Left lung (tissue), 10 donors: ENCODE measurements around the gene ARID5A. TPM values are rescaled to one million over a fixed set of nuclear protein-coding genes. Genes with fewer than 3 reads are reported as not detected.

Source experiments
- ATAC-seq: fragments of 200-7000 bp; cut with Tn5 transposase; one replicate; pipeline ENCODE4 v1.9.1; 2020; ENCODE audit warnings: moderate library complexity
- DNase-seq, 4 donors: peaks; one replicate each; pipeline ENCODE4 v3.0.0-alpha.2; 2013 to 2020
- H3K27ac ChIP-seq, 2 donors: fragments of 200-600 bp; sonication (generic) in 1 of 2; one replicate each; pipeline versions ENCODE4 v1.5.0 to v1.8.0; 2020 to 2021
- H3K27me3 ChIP-seq, 2 donors: fragments of 200-600 bp; sonication (generic) in 1 of 2; one replicate each; pipeline versions ENCODE4 v1.5.0 to v1.8.0; 2020 to 2021
- H3K36me3 ChIP-seq, 2 donors: fragments of 200-600 bp; sonication (generic) in 1 of 2; one replicate each; pipeline versions ENCODE4 v1.5.0 to v1.8.0; 2020 to 2021
- H3K4me1 ChIP-seq, 2 donors: fragments of 200-600 bp; one replicate each; pipeline ENCODE4 v1.8.0; 2021
- H3K4me3 ChIP-seq, 2 donors: fragments of 200-600 bp; sonication (generic) in 1 of 2; one replicate each; pipeline versions ENCODE4 v1.5.0 to v1.8.0; 2020 to 2021; ENCODE audit warnings: mild to moderate bottlenecking in 1 of 2
- H3K9me3 ChIP-seq, 2 donors: fragments of 200-600 bp; sonication (generic) in 1 of 2; one replicate each; pipeline versions ENCODE4 v1.5.0 to v1.8.0; 2020 to 2021
- CTCF ChIP-seq, 2 donors: fragments of 200-600 bp; sonication (generic) in 1 of 2; IDR thresholded peaks; one replicate each; pipeline versions ENCODE4 v1.5.0 to v1.8.0; 2021; ENCODE audit warnings: antibody characterized with exemption in 2 of 2
- intact Hi-C, 2 donors: fragments of 100-400 bp; cut with DNase I; formaldehyde crosslinking; loops; one replicate each; pipeline versions ENCODE4 v1.11.2 to v1.14.2; 2022
- polyA plus RNA-seq, 6 donors: library from polyadenylated mRNA; unstranded; fragments of 120-200 nt; gene quantifications; one replicate each; pipeline ENCODE4 v1.2.1, GENCODE V29; 2013; ENCODE audit not compliant: insufficient read length in 6 of 6
- total RNA-seq, 2 donors: library from RNA; stranded (reverse); fragmentation: NEBNext Ultra II Directional; extraction: Animal tissue kit (Norgen Biotek cat#: 25700); gene quantifications; one replicate each; pipeline ENCODE4 v1.2.1, GENCODE V29; 2021
- donor health status: DM: no; HTN: yes; CAD: no.
- donor health status: DM: no; HTN: no; CAD: no.

ARID5A gene
- total and polyA plus RNA-seq, 8 donors = 6.6 to 30.9 (median 7.5) TPM

- Histone ChIP-seq H3K9me3 (no peaks in the 10 kb centered on the region), H3K4me3 (no peak overlapping the region), H3K4me1 (peaks cover 12 to 32% of the 10 kb centered on the region in 2 donors), H3K27me3 (peaks cover 0 to 6% of the 10 kb centered on the region in 2 donors), H3K27ac (no peak overlapping the region), H3K36me3 (no peaks in the 10 kb centered on the region)
- no peak for TF ChIP-seq CTCF (IDR thresholded peaks at IDR 0.05)
- DNase-seq (no peak), ATAC-seq (no peak)
- intact Hi-C loops = loop anchor here in 1 of 2 donors (5.0 kb wide), 1 partner anchor 103 kb away; no protein-coding TSS in a partner anchor
These were observed 26.7 kb upstream of the ARID5A start for GRCh38 chr2:96509847-96510230.

- H3K9me3 ChIP-seq = no peaks in the 10 kb centered on the region
- no peak overlapping the region for H3K27ac ChIP-seq
- ATAC-seq = no peak
- no peak for DNase-seq
- H3K36me3 ChIP-seq = no peaks in the 10 kb centered on the region
- intact Hi-C loops = no loop called here
- peaks cover 0 to 6% of the 10 kb centered on the region in 2 donors for H3K27me3 ChIP-seq
- no peak overlapping the region for H3K4me3 ChIP-seq
- TF ChIP-seq CTCF (IDR thresholded peaks at IDR 0.05) = no peak
- peaks cover 12 to 23% of the 10 kb centered on the region in 2 donors for H3K4me1 ChIP-seq
These were observed 25.5 kb upstream of the ARID5A start for GRCh38 chr2:96510931-96511595.

GRCh38 chr2:96511851-96512250, 24.7 kb upstream of the ARID5A start:
- intact Hi-C loops = no loop called here

GRCh38 chr2:96512341-96512740, 24.2 kb upstream of the ARID5A start:
- Histone ChIP-seq H3K9me3 (peaks cover 0 to 10% of the 10 kb centered on the region in 2 donors), H3K27ac (no peak overlapping the region), H3K27me3 (peaks cover 0 to 6% of the 10 kb centered on the region in 2 donors), H3K4me3 (no peak overlapping the region), H3K4me1 (peaks cover 12 to 22% of the 10 kb centered on the region in 2 donors), H3K36me3 (no peaks in the 10 kb centered on the region)
- no peak for TF ChIP-seq CTCF (IDR thresholded peaks at IDR 0.05)
- DNase-seq (no peak), ATAC-seq (no peak)
- intact Hi-C loops = no loop called here

More at GRCh38 chr2:96511851-96512250, 24.7 kb upstream of the ARID5A start:
- peaks cover 12 to 23% of the 10 kb centered on the region in 2 donors for H3K4me1 ChIP-seq
- H3K4me3 ChIP-seq = no peak overlapping the region
- TF ChIP-seq CTCF (IDR thresholded peaks at IDR 0.05) = no peak
- ATAC-seq (no peak), DNase-seq (no peak)
- H3K27me3 ChIP-seq = peaks cover 0 to 6% of the 10 kb centered on the region in 2 donors
- peaks cover 0 to 5% of the 10 kb centered on the region in 2 donors for H3K9me3 ChIP-seq
- H3K36me3 ChIP-seq = no peaks in the 10 kb centered on the region
- H3K27ac ChIP-seq = no peak overlapping the region

- no peak overlapping the region for H3K4me3 ChIP-seq
- peaks cover 0 to 11% of the 10 kb centered on the region in 2 donors for H3K9me3 ChIP-seq
- intact Hi-C loops = no loop called here
- DNase-seq (peak in 1 of 4 donors; percentile 12), ATAC-seq (no peak)
- no peak for TF ChIP-seq CTCF (IDR thresholded peaks at IDR 0.05)
- no peaks in the 10 kb centered on the region for H3K36me3 ChIP-seq
- no peaks in the 10 kb centered on the region for H3K27me3 ChIP-seq
- H3K27ac ChIP-seq = no peak overlapping the region
- H3K4me1 ChIP-seq = peaks cover 0 to under 1% of the 10 kb centered on the region in 2 donors
These were observed 22.0 kb upstream of the ARID5A start for GRCh38 chr2:96514521-96514920.
